ENCODE data around the gene EGFL7. TPM values are rescaled to one million over a fixed set of nuclear protein-coding genes. Genes with fewer than 3 reads are reported as not detected.

Gene EGFL7
- total RNA-seq, 1 donor from 2014 or later = 13.7 TPM

GRCh38 chr9:136672431-136673087 is 9.8 kb downstream of the EGFL7 start:
- DNase-seq = no peak

GRCh38 chr9:136673088-136673974 is 10.6 kb downstream of the EGFL7 start:
- DNase-seq = no peak

- DNase-seq = no peak
These were observed 11.5 kb downstream of the EGFL7 start for GRCh38 chr9:136673975-136674785.

- no peak for DNase-seq
These were observed 12.2 kb downstream of the EGFL7 start for GRCh38 chr9:136674786-136675349.

- no peak for DNase-seq
These were observed 13.0 kb downstream of the EGFL7 start for GRCh38 chr9:136675477-136676296.

- no peak for DNase-seq
These were observed 13.6 kb downstream of the EGFL7 start for GRCh38 chr9:136676297-136676794.

- no peak for DNase-seq
These were observed 14.4 kb downstream of the EGFL7 start for GRCh38 chr9:136676920-136677686.

GRCh38 chr9:136678034-136678433 is 15.3 kb downstream of the EGFL7 start:
- DNase-seq = no peak

- no peak for DNase-seq
These were observed 15.9 kb downstream of the EGFL7 start for GRCh38 chr9:136678624-136679023.

GRCh38 chr9:136679431-136679941 is 16.8 kb downstream of the EGFL7 start:
- DNase-seq = no peak

- no peak for DNase-seq
These were observed 18.3 kb downstream of the EGFL7 start for GRCh38 chr9:136681029-136681428.

- no peak for DNase-seq
These were observed 19.4 kb downstream of the EGFL7 start for GRCh38 chr9:136681945-136682699.

GRCh38 chr9:136682710-136683109 is 20.0 kb downstream of the EGFL7 start:
- DNase-seq = no peak

- DNase-seq = no peak
These were observed 20.5 kb downstream of the EGFL7 start for GRCh38 chr9:136683173-136683745.

- DNase-seq = no peak
These were observed 21.0 kb downstream of the EGFL7 start for GRCh38 chr9:136683755-136684154.

GRCh38 chr9:136684339-136684738 is 21.6 kb downstream of the EGFL7 start:
- no peak for DNase-seq

- DNase-seq = no peak
These were observed 22.1 kb downstream of the EGFL7 start for GRCh38 chr9:136684799-136685198.

GRCh38 chr9:136685216-136685615 is 22.5 kb downstream of the EGFL7 start:
- no peak for DNase-seq

All from occipital lobe (tissue), 2 donors.